ENCODE results near the gene RRAGC.

- TF ChIP-seq CTCF (IDR thresholded peaks at IDR 0.05; ENCODE audit: borderline replicate concordance, extremely low read depth, low read length, poor library complexity, severe bottlenecking) (no peak), EZH2 (IDR thresholded peaks at IDR 0.05; ENCODE audit: borderline replicate concordance, low read depth, low read length, severe bottlenecking) (no peak)
These were observed 32.7 kb downstream of the RRAGC start for GRCh38 chr1:38826886-38827285.

Measured in DND-41 (cell line).